ENCODE results near the gene KIRREL1. TPM values are rescaled to one million over a fixed set of nuclear protein-coding genes. Genes with fewer than 3 reads are reported as not detected.

KIRREL1 gene
- total RNA-seq, 1 donor from 2014 or later: 166 TPM

DNA sequence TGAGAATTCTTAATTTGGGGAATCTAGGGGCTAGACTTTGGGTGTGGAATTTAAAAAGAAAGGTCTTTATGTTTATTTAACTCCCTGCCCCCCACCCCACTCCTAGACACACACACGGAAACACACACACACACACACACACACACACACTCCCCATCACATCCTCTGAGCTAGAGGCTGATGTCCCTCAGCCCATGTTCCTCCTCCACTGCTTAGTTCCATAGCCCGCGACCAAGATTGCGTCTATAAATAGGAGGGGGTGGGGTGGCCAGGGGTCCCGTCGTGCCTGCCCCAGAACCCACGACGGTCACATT lies 655 bp upstream of the KIRREL1 start:
- Mint-ChIP-seq H3K4me1 (ENCODE audit: low read depth) (peaks cover 52% of the 10 kb centered on the region), H3K9me3 (ENCODE audit: low read depth) (no peaks in the 10 kb centered on the region), H3K36me3 (ENCODE audit: low read depth) (no peaks in the 10 kb centered on the region), H3K4me3 (ENCODE audit: unreplicated experiment) (peak overlapping the region; percentile 93), H3K27me3 (ENCODE audit: low read depth) (peaks cover 10% of the 10 kb centered on the region), H3K27ac (ENCODE audit: unreplicated experiment) (peak overlapping the region; percentile 92)
- TF ChIP-seq, protein P1, sequence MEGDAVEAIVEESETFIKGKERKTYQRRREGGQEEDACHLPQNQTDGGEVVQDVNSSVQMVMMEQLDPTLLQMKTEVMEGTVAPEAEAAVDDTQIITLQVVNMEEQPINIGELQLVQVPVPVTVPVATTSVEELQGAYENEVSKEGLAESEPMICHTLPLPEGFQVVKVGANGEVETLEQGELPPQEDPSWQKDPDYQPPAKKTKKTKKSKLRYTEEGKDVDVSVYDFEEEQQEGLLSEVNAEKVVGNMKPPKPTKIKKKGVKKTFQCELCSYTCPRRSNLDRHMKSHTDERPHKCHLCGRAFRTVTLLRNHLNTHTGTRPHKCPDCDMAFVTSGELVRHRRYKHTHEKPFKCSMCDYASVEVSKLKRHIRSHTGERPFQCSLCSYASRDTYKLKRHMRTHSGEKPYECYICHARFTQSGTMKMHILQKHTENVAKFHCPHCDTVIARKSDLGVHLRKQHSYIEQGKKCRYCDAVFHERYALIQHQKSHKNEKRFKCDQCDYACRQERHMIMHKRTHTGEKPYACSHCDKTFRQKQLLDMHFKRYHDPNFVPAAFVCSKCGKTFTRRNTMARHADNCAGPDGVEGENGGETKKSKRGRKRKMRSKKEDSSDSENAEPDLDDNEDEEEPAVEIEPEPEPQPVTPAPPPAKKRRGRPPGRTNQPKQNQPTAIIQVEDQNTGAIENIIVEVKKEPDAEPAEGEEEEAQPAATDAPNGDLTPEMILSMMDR (IDR thresholded peaks at IDR 0.05): no peak
- DNase-seq (ENCODE audit: low spot score): no peak

DNA sequence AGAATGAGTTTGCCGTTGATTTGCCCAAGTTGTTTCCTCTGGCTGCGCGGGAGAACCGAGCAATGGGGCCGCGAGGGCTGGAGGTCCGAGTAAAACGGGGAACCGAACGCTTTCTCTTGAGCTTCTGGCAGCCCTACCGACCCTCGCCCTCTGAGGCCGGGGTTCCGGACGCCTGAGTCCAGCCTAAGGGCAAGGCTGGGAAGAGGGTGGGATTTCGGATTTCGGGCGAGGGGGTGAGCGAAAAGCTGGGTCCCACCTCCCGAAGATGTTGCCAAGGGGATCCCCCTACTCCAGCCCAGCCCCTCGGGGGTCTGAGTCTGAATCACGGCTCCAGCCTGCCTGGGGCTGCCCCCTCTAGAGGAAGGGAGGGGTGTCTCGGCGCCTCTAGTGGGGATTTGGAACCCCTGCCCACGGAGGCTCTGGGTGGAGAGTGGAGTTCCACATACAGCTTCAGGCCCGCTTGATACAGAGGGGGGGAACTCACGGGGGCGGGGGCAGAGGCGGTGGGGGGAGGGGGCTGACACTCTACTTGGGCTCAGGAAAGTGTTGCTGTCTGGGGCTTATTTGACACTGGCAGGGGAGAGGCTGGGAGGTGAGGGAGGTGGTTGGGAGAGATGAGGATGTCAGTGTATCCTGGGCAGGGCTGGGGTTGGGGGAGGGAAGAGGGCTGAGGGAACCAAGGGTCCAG lies 617 bp downstream of the KIRREL1 start:
- peaks cover 64% of the 10 kb centered on the region for H3K4me1 Mint-ChIP-seq (ENCODE audit: low read depth)
- TF ChIP-seq, protein P1 (IDR thresholded peaks at IDR 0.05): peak; percentile 47
- peak overlapping the region; percentile 91 for H3K27ac Mint-ChIP-seq (ENCODE audit: unreplicated experiment)
- peak overlapping the region; percentile 93 for H3K4me3 Mint-ChIP-seq (ENCODE audit: unreplicated experiment)
- peaks cover 1% of the 10 kb centered on the region for H3K27me3 Mint-ChIP-seq (ENCODE audit: low read depth)
- H3K9me3 Mint-ChIP-seq (ENCODE audit: low read depth): no peaks in the 10 kb centered on the region
- H3K36me3 Mint-ChIP-seq (ENCODE audit: low read depth): no peaks in the 10 kb centered on the region
- DNase-seq (ENCODE audit: low spot score): no peak

DNA sequence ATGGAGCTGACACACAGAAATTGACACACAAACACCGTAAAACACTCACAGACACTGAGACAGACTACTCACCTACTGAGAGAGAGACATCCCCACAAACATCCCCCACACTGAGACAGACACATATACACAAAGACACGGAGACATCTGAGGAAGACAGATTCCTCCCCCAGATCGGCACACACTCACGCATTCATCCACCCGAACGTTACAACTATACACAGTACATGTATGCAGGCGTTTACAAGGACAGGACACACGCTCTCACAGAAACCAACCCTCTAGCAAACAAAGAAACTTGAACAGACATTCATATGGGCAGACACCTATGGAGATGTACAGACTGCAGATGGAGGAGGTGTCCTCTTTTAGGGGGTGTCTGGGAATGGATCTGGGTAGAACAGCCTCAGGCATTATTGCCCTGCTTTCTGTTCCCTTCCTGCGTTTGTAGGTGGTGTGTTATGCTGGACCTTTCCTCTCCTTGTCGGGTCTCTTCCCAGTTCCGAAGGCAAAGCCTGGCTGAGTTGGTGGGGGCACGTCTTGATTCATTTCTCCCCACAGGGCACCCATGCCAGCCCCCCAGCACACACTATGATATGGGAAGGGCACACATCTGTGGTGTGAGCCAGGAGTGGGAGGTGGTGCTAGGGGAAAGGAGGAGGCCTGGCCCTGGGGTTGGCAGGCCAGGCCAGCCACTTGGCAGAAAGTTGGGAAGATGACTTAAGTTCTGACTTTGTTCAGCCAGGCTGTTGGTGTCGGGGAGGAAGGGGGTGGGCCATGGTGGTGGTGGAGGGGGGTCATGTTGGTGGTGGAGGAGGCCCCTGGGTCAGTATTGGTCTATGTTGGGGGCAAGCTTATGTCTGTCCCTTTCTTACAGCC lies 1.5 kb downstream of the KIRREL1 start:
- no peaks in the 10 kb centered on the region for H3K36me3 Mint-ChIP-seq (ENCODE audit: low read depth)
- no peaks in the 10 kb centered on the region for H3K27me3 Mint-ChIP-seq (ENCODE audit: low read depth)
- H3K9me3 Mint-ChIP-seq (ENCODE audit: low read depth): no peaks in the 10 kb centered on the region
- TF ChIP-seq, protein P1 (IDR thresholded peaks at IDR 0.05): no peak
- peak overlapping the region; percentile 91 for H3K27ac Mint-ChIP-seq (ENCODE audit: unreplicated experiment)
- H3K4me1 Mint-ChIP-seq (ENCODE audit: low read depth): peaks cover 73% of the 10 kb centered on the region
- H3K4me3 Mint-ChIP-seq (ENCODE audit: unreplicated experiment): peak overlapping the region; percentile 93
- DNase-seq (ENCODE audit: low spot score): no peak

DNA sequence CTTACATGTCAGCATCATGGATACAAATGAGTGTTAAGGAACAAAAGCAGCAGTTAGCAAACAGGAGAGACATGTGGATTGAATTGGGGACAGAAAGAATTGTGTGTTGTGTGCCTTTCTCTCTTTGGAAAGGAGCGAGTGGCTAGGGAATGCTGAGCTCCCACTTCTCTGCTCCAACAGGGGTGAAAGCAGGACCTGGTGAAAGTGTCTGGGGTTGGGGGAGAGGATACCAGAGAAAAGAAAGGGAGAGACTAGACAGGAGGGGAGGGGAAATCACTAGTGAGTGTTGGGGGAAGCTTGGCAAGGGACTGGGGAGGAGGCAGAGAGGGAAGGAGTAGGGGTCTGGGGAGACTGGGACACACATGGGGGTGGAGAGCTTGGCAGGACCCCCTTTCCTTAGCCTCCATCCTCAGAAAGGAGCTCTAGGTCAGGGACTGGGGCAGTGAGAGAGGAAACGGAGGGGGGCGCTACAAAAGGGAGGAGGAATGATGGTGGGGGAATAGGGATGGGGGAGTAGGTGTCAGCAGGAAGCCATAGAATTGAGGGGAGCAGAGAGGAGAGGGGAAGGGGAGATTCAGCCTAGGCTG lies 2.2 kb downstream of the KIRREL1 start:
- Mint-ChIP-seq H3K27ac (ENCODE audit: unreplicated experiment) (peak overlapping the region; percentile 91), H3K4me1 (ENCODE audit: low read depth) (peaks cover 81% of the 10 kb centered on the region), H3K27me3 (ENCODE audit: low read depth) (no peaks in the 10 kb centered on the region), H3K9me3 (ENCODE audit: low read depth) (no peaks in the 10 kb centered on the region), H3K36me3 (ENCODE audit: low read depth) (no peaks in the 10 kb centered on the region), H3K4me3 (ENCODE audit: unreplicated experiment) (peak overlapping the region; percentile 93)
- TF ChIP-seq, protein P1 (IDR thresholded peaks at IDR 0.05): peak; percentile 18
- no peak for DNase-seq (ENCODE audit: low spot score)

DNA sequence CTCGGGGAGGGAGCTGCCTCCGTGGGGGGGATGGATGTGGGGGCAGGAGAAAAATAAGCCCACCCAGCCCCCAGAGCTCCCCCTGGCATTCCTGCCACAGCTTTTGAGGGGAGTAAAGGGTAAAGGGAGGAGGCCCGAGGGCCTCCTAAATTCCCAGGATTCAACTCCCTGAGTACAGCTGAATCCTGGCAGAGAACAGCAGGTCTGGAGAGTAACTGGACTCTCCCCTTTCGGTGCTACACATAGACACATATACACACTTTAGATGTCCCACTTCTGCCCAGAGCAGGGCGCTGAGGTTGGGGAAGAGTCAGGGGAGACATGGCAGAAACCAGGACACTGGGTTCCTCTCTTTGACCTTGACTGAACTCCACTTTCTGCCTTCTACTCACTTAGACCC lies 3.0 kb downstream of the KIRREL1 start:
- Mint-ChIP-seq H3K9me3 (ENCODE audit: low read depth) (no peaks in the 10 kb centered on the region), H3K27me3 (ENCODE audit: low read depth) (no peaks in the 10 kb centered on the region), H3K4me1 (ENCODE audit: low read depth) (peaks cover 87% of the 10 kb centered on the region), H3K27ac (ENCODE audit: unreplicated experiment) (peak overlapping the region; percentile 67), H3K36me3 (ENCODE audit: low read depth) (no peaks in the 10 kb centered on the region), H3K4me3 (ENCODE audit: unreplicated experiment) (peak overlapping the region; percentile 93)
- TF ChIP-seq, protein P1 (IDR thresholded peaks at IDR 0.05): no peak
- DNase-seq (ENCODE audit: low spot score): no peak
